ENCODE results near the gene STK16.

The STK16 gene

DNA sequence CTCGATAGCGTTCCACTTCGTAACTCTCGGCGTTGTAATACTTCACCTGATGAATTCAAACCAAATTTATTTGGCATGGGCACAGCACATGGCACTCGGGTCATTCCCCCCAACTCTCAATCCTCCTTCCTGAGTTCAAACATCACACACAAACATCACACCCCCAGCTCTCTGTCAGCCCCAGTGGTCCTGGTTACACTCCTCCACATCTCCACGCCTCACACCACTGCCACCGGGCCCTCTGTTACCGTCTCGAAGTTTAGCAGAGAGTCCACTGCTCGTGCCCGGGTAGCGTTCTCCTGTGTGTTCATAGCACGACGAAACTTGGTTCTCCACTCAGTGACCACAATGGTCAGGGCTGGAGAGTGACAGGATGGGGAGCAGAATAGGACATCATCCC lies 31.1 kb upstream of the STK16 start:
- DNase-seq: no peak

DNA sequence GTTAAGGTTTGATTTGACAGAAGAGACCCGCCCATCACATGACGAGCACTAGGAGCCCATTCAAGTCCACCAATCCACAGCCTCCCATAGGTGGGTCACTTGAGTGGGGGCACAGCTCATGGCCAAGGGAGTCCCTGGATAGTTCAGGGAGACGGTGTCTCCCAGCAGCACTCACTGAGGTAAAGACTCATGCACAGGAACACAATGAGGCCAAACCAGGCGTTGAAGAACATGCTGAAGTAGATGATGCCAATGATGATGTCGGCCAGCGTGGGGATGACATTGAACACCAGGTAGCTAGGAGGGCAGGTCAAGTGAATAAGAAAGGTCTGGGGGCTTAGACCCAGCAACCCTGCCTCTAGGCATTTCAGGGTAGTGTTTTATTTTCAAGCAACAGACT lies 30.5 kb upstream of the STK16 start:
- DNase-seq: no peak

DNA sequence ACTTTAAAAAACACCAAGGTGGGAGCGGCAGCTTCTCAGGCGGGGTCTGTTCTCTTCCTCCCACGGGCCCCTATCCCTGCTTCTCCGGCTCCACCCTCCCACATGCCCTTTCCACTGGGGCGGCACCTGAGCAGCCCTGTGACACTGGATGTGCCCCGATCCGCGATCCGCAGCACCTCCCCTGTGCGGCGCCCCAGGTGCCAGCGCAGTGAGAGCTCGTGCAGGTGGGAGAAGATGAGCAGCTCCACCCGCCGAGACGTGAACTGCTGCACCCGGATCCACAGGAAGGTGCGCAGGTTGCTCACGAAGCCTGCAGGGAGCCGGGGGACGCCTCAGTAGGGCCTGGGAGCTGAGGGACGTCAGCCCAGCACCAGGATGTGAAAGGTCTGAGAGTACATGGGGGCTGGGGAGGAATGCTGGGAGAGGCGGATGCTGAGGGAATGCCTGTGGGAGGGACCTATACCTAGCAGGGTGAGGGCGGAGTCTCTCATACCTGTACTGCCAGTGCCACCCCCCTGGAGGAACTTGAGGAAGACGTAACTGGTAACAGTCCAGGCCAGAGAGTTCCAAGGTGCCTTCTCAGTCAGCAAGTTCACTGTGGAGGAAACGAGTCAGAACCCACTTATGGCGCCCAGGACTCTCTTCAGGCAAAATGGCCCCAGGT lies 29.3 kb upstream of the STK16 start:
- no peak for DNase-seq

DNA sequence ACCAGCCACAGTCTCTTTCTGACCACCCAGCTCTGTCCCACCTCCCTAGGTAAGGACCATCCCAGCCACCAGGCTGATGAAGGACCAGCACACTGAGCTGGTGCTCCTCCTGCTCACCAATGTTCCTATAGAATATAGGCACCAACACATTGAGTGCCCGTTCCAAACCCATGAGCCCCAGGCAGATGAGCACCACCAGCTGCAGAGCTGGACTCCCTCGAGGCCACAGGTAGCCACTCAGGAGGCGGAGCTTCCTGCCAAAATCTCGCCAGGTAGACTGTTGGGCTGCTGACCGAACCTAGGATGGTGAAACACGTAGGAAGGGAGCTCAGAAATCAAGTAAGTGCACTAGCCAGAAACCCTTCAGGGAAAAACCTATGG lies 28.8 kb upstream of the STK16 start:
- no peak for DNase-seq

DNA sequence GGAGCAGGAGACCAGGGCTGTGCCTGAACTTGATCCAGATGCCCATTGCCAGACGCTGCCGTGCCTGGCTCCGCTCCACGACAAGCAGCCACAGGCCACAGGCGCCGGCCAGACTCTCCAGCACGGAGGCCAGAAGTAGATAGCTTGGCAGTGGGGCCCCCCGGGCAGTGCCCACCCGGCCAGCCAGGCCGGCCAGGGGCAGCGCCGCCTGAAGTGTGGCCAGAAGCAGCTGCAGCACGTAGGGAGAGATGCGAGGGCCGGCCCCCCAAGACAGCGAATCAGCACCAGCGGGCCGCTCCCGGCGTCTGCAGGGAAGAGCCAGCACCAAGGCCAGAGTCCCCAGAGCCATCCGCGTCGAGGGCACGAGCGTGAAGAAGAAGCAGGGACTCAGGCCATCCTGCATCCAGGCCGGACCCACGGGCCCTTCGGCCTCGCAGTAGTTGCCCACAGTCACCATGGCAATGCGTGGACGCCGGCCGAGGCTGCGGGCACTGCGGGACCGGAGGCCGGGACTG lies 27.0 kb upstream of the STK16 start:
- DNase-seq: peak; percentile 13

DNA sequence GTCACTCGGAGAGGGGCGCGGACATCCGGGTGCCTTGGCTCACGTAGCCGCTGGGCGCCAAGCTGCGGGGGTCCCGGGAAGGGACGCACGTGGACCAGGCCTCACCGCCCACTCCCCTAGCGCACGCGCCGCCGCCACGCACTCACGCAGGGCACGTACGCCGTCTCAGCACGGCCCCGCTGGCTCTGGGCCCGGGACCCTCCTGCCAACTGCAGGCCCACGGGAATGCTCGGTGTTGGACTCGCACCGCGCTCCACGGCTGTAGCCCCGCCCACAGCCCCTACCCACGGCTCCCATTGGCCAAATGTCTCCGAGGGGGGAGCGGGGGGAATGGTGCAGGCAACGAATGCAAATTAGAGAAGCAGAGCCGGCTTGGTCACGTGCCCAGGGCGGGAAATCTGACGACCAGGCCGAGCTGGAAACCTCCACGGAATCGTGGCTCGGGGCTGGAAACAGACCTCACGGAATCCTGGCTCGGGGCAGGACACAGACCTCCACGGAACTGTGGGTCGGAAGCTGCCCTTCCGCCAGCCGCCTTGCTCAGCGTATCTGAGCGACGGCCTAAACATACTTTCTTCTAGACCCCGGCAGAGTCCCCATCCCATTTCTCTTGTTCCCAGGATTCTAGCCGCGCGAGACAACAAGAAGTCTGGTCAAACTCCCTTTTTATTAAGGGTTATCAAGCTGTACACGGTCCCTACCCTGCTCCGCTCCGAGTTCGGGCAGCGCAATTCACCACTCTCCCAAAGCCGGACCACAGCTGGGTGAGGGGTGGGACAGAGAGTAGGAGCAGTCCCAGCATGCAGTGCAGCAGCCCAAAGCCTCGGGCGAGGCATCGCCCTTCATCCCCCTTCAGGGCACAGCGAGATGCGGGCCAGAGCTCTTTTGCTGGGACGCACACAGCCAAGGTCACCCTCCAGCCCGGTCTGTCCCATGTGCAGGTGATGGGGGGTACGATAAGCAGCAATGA lies 26.3 kb upstream of the STK16 start, which contains the start of gene ABCB6:
Gene ABCB6 (minus strand): TSS at position 227 of the 970 bp plus-strand sequence. CDS start 285 bp downstream, outside the sequence.
- DNase-seq: peak; percentile 91

DNA sequence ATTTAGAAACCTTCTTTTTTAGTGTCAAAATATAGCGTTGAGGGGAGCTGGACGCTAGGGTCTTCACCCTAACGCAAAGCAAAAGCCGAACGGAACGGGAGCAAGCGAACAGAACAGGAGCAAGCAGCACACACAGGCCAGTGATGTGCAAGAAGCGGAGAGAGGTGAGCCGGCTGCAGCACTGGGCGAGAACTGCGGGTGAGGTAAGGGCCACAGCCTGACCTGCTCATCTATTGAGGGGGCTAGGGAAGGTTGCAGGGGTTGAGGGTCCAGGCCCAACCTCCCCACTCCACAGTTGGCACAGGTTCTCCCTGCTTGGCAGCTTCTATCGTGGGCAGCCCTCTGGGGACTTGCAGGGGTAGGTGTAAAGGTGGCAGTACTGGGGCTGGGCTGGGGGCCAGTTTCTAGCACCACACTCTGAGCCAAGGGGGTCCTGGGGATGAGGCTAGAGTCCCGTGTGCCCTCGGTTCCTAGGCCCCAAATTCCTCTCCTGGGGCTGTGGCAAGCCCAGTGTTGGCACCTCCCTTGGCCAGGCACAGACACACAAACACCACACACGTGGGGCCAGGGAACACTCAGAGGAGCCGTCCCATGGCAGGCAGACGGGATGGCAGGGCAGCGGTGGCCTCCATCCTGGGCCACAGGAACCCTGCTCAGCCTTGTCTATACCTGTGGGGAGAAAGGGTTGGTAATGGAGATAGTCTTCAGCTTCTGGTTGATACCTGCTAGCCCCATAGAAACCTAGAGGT lies 25.3 kb upstream of the STK16 start:
- no peak for DNase-seq

DNA sequence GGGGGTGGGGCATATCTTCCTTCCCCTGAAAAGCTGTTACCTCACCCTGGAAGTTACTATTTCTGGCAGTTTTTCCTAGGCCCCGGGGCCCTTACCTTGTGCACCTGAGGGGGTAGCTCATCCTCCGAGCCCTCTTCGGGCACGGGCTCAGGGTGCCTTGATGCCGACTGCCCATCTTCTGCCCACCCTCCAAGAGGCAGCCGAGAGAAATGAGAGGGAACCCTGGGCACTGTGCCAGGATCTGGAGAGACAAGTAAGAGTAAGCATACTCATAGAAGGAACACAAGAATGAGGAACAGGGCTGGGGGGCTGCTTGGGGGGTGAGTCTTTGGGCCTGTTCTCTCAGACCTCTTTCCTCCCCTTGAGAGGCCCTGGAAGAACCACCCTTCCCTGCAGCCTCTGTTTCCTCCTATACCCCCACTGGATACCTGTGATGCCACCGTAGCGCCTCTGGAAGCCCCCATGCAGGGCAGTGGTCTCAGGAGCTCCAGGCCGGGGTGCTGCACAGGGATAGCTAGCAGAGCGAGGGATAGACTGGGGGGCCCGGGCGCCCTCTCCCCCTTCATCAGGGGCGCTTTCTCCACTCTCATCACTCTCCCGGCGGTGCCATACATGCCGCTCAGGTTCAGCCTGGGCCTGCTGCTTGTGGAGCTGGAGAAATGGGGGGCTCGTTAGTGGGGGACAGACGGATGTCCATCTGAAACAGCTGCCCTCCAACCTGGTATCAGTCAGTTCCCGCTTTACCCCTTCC lies 24.5 kb upstream of the STK16 start:
- no peak for DNase-seq

DNA sequence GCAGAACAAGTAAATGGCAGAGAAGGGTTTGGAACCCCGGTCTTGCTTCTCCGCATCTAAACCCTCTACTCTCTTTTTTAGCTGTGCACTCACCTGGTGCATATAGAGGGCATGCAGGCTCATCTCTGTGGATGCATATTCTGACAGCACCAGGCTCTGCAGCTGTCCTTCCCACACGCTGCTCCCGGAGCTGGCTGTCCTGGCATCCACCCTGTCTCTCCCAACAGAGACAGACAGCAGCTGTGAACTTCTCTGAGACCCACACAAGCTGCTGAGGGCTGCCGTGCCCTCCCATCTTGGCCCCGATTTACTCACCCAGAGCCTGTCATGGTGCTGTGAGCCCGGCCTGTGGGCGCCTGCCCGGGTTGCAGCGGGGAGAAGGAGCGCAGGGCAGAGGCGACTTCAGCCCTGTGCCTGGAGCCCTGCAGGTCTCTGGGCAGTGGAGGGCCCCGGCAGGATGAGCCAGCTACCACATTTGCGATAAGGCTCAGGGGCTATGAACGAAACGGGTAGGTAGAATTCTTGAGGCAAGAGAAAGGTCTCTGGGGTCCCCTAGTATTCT lies 23.2 kb upstream of the STK16 start:
- DNase-seq: no peak

DNA sequence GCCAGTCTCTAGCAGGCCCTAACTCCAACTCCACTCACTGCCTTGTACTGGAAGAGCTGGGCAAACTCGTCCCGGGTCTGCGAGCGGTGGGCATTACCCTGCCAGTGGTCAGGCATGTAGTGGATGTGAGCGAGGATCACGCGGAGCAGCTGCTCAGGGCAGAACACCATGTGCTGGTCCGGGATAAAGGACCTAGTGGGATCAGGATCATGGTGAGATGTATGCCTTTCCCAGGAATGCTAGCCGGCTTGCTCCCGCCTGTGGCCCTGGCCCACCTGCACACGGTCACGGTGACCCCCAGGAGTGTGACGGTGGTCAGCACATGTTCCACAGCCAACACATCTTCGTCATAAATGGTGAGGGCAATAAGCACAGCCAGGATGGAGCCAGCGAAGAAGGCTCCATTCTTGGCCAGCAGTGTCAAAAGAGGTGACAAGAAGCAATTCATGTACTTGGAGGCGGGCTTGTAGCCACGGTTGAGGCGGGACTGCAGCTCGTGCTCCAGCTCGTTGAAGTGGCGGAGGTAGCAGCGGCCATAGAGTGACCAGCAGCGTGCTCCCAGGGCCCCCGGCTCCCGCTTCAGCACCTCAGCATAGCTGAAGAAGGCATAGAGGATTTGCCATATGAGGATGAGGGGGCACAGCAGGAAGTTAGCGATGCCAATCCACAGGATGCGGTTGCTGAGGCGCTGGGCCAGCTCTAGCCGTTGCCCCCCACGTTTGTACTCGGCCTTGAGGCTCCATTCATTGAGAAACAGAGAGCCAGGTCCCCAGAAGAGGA lies 21.3 kb upstream of the STK16 start:
- no peak for DNase-seq

DNA sequence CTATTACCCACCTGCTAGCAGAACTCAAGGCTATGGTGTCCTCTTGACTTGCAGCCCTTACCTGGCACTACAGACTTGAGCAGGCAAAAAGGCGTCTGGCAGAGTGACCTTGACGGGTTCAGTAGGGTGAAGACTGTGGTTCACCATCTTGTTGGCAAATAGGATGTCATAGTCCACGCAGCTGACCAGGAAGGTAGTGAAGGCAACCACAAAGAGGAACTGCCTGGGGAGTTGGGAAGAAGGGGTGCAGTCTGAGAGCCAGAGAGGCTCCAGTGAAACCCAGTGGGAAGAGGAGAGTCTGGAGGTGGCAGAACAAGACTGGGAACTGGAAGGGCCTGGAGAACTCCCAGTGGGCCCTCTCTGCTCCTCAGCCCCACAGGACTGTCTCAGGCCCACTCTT lies 19.9 kb upstream of the STK16 start:
- no peak for DNase-seq

DNA sequence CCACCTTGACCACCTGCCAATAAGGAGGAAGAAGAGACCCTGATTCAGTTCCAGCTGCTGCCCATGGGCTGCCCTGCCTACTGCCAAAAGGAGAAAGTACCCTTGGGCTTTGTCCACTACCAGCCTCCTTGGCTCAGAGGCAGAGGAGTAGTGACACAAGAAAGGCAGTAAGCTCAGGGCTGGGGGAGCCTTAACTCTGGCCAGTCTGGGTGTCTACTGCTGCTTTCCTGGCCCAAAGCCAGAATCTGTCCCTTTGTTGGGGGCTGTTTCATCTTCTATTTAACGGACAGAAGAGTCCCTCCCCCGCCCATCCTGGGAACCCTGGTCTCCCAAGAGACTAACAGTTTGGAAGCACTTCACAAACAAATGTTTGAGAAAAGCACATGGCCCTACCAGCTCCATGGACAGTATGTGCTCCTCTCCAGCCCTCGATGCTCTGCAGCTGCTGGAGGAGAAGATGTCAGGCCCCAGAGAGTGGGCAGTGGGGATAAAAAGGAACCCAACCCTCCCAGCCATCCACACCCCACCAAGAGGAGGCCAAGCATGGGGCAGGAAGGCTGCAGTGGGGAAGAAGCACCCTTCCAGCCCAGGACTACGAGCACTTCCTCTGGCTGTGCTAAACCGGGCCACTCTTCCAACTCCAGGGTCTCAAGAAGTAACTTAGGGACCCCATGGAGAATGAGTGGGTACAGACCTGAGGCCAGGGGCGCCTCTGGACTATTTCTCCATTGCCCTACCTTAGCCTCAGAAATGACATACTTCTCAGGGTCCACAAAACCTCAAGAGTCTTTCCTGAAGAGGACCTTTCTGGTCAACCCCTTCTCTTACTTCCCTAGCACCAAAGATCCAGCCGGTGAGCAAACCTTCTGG lies 17.0 kb upstream of the STK16 start:
- no peak for DNase-seq

DNA sequence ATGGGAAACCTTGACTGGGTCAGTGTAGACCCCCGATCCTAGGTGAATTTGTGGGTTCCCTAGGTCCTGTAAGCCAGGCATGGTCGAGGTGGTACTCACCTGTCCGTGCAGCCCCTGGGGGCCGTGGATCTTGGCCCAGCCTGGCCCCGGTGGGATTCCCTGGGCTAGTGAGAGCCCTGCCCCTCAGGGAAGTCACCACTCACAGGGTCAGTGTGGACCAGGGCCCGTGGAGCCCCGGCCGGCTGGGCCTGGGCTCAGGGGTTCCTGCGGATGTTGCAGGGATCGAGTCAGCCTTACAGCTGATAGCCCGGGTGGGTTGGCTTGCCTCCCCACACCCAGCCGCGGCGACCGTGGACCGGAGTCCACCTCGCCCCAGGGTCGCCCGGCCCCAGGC lies 16.4 kb upstream of the STK16 start:
- DNase-seq: no peak

DNA sequence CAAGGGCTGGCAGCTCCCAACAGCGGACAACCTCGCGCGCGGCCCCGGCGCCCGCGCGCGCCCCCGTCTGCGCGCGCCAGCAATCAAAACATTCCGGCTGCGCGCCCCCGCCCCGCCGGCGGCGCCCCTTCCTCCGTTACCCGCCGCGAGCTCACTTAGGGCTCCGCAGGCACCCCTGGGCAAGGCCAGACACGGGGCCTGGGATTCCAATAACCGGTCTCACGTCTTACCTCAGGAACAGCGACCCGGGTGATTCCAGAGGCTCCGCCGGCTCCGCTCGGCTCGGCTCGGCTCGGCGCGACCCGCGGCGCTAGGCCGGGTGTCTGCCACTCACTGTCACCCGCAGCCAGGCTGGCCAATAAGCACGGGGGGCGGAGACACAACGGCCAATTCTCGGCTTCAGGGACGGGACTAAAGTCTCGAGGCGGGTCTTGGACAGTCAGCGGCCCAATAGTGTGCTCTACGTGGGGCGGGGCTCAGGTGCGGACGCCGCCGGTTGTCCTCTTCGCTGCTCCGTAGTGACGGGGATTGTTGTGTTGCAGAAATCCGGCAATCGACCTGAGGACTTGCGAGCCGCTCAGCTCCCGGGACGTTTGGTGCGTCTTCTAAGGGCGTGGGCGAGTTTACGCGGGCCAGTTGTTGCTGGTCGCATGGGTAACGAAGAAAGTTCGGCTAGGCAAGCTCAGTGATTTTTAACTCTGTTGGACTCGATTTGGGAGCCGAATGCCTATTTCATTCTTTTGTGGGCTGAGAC lies 15.8 kb upstream of the STK16 start, which contains the start of the genes ANKZF1 and ATG9A:
Gene ANKZF1 (plus strand): TSS at position 502 of the 754 bp plus-strand sequence. CDS start 452 bp downstream, outside the sequence.
Gene ATG9A (minus strand): TSS at position 332 of the 754 bp plus-strand sequence. CDS start 1,612 bp downstream, outside the sequence.
- DNase-seq: peak; percentile 99

DNA sequence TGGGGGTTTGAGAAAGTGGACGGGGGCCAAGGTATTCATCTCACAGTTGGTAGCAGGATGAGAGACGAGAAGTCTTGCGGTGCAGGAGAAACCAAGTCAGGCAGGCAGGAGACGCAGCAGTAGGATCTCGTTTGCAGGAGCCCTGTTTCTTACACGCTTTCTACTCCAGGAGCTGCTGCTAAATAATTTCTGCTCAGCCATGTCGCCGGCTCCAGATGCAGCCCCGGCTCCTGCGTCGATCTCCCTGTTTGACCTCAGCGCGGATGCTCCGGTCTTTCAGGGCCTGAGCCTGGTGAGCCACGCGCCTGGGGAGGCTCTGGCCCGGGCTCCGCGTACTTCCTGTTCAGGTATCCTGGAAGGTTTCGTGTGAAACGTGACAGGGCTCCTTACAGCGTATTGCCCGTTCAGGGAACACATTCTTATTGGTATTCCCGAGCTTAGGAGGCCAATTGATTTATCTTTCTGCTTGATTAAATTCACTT lies 15.2 kb upstream of the STK16 start:
- peak; percentile 65 for DNase-seq

DNA sequence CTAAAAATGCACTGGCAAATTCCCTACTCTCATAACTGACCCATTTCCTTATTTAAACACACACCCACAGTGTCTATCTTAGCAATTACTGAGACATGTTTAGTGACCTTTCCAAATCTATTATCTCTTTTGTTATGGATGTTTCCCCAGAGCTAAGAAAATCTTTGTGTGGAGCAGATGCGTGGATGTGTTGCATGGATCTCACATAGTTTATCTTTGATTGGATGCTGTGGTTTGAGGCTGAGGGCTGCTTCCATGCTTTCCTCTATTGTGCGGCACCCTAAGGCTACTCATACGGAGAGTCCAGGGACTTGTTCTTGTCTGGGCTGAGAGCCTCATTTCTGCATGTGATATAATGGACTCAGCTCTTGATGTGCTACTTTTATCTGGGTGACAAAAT lies 10.9 kb upstream of the STK16 start:
- DNase-seq: no peak

DNA sequence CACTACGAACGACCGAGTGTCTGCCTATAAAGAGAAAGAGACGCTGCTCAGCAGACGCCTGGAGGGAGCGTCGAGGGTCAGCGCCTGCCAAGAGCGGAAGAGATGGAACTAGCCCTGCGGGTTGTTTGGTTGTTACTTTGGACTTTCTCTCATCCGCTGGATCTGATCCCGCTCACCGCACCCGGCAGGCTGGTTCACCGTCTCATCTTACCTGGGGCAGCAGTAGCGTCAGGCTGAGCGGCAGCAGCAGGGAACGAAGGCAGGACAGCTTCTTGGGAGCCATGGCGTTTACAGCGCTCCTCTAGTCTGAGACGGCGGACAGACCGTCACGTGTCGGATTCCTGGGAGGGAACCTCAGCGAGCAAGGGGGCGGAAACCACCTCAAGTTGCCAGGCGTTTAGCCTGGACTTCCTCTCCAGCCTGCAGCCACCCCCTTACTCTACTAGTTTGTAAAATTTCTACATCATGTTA lies 2.0 kb upstream of the STK16 start:
- DNase-seq: no peak

DNA sequence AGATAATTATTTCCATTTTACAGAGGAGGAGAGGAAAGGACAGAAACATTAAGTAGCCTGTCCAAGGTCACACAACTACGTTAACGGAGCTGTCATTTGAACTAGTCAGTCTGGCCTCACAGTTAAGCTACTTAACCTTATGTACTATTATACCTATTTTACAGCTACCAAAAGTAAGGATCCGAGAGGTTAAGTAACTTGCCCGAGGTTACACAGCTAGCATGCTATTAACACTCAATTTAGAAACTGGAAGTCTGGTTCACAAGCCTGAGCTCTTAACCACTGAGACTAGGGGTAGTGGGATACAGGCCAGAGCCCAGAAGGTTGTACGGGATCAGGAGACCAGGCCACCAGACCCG lies 511 bp upstream of the STK16 start:
- DNase-seq: no peak

DNA sequence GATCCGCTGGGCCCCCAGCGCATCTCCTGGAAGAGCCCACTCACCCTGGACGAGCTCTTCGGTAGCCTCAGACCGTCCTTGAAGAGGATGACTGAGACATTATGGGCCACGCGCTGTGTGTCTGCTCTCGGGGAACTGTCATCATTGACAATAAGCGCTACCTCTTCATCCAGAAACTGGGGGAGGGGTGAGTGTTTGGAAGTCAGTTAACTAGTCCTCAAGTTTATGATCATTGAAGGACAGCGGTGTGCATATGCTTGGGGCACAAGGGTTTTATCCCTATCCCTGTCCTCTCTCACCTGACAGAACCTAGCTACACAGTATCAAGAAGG lies 586 bp downstream of the STK16 start:
- DNase-seq: no peak

Data from activated CD4-positive, alpha-beta T cell treated with anti-CD3 and anti-CD28 coated beads, Interleukin-2, amount 50 U/mL, for 16 hours (primary cell).